NCI-H345 treated with DMSO at 0.1 percent for 48 hours (cell line): ENCODE results near the gene ST8SIA1.

Experiments used
- DNase-seq: peaks from one replicate; lab custom pipeline; 2025; ENCODE audit not compliant: unreplicated experiment; lab: John Stamatoyannopoulos, UW

ST8SIA1 gene

DNA sequence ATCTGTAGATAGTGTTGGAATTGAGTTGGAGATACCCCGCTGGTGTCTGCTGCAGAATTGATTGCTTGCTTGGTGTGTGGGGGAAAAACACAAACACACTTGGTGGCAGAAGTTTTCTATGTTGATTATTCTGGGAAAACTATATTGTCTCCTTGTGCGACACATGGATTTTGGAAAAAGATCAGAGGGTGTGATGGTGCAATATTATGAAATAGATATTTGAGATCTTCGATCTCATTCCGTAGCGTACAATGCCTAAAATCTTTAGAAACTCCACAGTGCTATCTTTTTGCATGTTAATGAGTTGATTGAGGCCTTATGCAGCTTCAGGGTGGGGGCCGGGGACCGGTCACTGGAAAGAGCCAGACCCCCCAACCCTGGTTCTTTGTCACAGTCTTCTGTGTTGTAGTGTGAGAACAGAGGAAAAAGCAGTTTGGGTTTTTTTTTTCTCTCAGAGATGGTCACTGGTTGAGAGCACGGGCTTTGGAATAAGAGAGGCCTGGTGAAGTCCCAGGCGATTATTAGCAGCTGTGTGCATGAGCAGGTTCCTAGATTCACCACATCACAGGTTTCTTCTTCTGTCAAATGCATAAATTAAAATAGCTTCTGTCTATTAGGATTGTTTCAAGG, 88.2 kb downstream of the ST8SIA1 start:
- no peak for DNase-seq

DNA sequence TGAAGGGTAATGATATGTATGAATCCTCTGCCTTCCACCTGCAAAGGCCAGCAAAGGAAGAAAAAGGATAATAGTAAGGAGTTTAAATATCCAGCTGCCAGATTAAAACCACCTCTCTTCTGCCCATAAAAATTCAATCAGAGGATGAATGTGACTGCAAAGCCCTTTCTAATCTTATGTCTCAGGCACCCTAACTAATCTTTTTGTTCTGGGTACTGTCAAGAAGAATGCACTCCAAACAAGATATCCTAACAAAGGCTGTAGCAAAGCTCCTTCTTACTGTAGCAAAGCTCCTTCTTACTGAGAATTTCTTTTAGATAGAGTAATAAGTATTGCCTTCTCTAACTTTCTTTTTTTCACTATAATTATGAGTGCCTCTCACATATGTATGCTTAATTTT, 91.8 kb downstream of the ST8SIA1 start:
- no peak for DNase-seq

DNA sequence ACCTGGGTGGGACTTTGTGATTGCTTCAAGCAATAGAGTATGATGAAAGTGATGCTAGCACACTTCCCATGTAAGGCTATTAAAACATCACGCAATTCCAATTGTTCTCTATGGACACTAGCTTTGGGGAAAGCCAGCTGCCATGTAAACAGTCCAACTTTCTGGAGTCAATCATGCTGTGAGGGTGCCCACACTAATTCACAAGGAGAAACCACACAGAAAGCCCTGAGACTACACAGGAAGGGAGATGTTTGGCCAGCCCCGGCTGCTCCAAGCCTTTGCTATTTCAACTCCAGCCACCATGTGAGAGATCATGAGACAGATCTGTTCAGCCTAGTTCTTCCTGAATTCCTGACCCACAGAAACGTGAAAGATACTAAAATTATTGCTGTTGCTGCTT, 96.3 kb downstream of the ST8SIA1 start:
- no peak for DNase-seq

DNA sequence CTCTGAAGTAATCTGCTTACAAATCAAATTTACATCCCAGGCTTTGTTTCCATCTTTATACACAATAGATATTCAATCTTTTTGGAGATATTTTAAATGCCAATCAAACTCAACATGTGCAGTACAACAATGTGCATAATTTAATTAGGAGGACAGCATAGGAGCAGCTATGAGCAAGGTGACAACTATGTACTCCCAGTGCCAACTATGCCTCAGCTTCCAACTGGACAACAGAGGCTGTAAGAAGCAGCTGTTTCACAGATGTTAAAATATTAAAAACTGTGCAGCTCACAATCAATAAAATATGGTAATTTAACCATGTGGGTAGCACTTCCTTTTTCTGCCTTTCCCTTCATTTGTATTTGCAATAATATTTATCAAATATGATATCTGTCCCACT, 99.9 kb downstream of the ST8SIA1 start:
- DNase-seq, result no peak

DNA sequence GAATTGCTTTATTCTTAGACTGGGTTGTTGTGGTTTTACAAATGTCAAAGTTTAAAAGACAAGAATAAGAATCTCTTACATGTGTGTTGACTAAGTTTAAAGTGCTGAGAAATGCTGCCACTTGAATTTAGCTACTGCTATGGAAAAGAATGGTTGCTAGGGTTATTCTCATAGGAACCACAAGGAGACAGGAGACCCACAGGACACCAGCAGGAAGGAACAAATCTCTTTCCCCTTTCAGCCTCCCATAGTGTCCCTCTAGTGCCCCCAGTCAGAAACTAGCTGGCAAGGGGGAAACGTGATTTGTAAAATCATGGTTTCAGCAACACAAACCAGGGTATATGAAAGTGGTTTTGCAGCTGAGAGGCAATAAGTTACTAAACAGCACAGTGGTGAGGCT, 102.7 kb downstream of the ST8SIA1 start:
- DNase-seq, result no peak

DNA sequence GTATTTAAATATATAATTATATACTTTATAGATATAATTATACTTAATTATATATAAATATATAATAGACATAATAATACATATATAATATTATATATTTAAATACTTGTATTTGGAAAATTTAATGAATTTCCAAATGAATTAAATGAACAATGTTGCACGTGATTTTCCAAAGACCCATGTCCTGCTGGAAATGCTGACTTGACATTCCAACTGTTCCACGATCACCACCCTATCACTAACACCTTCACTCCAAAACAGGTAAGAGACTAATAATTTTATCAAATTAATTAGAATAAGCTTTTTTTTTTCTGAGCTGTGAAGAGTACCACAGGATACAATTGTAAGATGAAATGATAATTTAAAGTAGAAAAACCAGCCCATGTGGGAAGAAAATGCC, 103.4 kb downstream of the ST8SIA1 start:
- no peak for DNase-seq

DNA sequence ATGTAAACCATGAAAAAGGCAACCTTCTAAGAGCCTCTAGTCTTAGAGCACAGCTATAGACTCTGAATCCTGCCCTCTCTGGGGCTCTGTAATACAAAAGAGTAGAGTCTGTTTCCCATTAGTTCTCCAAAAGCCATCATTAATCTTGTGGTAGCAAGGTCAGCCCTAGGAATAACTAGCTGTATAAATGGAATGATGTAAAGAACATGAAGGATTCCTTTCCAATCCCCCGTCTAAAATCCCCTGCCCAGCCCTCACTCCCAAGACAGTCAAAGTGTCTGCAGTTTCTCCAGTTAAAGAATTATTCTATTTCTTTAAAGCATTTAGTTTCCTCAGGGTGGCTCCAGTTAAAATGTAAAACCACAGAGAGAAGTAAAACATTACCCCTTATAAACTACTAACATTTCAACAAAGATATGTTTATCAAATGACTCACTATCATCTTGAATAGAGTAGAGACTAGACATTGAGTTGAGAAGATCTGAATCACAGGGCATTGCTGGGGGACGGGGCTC, 104.2 kb downstream of the ST8SIA1 start:
- DNase-seq, result no peak

DNA sequence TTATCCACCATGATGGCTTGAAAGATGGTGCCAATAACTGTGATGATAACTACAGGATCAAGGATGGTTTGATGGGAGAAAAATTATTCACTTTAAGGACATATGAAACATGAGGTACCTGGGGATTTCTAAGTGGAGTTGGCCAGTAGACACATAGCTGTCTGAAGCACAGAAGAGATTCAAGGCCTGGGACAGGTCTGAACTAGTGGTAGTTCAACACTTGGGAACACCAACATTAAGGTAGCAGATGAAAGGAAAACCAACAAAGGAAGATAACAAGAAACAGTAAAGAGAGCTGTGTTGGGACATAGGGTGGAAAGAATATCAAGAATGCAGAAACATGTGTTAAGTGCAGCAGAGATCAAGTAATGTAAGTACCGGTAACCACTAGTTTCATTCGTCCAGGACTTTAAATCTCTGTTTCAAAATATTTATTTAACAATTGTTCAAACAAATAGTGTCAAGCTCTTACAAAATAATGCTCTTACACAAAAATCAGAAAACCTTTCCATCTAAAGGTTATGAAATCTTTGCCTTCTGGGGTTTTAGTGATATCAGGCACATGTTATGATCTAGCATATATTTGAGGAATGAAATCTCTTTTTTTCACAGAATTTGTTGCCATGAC, 104.7 kb downstream of the ST8SIA1 start:
- no peak for DNase-seq

DNA sequence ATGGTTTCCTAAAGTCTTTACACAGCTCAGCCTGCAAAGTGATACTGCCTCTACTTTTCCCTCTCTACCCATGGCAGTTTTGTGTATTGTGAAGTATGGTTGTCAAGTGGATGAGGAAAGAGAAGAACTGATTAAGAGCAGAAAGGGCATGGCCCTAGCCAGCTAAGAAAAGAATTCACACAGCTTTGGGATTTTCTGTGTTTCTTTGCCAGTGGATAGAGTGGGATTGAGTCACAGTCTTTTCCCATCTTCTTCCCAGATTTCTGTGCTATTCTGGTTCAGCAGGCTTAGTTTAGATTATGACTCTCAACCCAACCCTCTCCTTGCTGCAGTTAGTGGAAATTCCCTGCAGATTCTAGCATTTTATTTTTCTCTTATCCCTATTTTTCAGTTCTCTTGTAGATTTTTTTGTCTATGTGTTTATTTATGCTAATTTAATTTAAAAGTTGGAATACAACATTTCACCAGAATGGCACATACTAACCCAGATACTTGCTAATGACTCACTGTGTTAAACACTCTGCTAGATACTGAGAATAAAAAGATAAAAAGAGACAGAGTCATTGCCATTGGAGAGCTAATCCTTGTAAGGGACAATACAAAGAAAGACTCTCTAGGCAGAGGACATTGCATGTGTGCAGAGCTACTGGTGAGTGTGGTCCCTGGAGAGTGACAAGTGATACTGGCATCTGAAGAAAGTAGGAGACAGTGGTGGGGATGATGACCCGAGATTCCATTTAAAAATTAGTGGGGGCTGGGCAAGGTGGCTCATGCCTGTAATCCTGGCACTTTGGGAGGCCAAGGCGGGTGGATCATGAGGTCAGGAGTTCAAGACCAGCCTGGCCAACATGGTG, 106.3 kb downstream of the ST8SIA1 start:
- DNase-seq, result no peak

DNA sequence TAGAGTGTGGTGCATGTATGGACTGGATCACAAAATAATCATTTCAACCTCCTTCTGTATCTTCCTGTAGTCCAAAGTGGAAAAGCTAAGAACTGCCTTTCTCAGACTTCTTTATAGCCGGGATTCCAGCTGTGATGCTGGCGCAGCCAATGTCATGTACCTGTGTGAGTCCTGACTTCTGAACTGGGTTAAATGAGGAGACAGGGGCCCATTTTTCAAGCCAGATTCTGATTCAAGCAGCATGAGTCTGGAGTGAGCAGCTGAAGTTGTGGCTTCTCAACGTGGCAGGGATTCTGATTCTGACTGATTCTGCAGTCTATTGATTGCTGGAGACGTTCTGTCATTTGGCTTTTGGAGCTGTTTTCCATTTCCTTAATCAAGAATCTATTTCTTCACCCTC, 111.2 kb downstream of the ST8SIA1 start:
- no peak for DNase-seq

DNA sequence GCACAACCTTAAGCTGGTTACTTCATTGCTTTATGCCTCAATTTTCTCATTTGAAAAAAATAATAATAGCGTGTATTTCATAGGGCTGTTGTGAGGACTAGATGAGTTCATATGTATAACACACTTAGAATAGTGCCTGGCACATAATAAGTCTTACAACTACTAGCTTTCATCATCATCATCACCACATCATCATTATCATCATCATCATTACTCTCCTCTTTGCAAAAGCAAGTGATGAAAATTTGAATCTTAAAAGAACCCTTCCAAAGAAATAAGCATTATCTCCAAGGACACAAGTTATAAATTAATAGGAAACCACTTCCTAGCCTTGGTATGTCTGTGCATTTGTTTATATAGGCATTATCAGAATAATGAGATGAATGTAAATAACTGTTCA, 117.0 kb downstream of the ST8SIA1 start:
- no peak for DNase-seq

DNA sequence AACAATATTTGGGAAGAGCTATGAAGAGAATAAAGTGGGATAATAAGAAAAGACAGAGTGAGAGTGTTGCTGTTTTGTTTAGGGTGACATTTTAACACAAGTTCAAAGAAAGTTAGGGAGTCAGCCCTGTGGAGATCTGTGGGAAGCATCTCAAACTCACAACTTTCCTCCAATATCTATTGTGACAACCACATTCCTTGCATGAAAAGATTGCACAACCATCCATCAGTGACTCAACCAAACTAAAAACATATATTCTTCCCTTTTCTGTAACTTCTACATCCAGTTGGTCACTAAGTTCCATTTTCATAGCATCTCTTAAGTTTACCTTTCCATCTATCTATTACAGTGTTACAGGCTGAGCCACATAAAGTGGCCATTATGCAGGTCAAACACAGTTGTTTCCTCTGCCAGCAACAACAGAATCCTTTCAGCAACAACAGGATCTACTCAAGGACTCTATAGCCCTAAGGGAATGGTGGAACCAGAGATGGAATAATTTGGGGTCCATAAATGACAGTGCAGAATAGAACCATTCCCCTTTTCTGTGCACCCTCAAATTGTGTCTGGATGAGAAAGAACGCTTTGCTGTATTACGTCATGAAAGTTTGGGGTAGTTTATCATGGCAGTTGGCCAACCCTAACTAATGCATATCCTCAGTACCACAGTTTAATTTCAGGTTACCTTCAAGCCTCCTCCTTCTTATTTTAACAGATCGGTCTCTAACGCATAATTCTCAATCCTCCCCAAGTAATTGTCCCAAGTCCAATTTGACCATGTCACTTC, 118.8 kb downstream of the ST8SIA1 start:
- DNase-seq, result no peak

DNA sequence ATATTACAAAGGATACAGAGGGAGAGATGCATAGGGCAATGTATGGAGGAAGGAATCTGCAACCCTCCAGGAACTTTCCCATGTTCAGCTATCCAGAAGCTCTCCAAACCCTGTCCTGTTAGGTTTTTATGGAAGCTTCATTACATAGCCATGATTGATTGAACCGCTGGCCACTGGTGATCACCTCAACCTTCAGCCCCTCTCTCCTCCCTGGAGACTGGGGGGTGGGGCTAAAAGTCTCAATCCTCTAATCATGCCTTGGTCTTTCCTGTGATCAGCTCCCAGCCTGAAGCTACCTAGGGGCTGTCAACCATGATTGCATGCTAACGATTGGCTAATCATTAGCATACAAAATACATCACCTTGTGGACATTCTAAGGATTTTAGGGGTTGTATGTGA, 123.4 kb downstream of the ST8SIA1 start:
- DNase-seq, result no peak

DNA sequence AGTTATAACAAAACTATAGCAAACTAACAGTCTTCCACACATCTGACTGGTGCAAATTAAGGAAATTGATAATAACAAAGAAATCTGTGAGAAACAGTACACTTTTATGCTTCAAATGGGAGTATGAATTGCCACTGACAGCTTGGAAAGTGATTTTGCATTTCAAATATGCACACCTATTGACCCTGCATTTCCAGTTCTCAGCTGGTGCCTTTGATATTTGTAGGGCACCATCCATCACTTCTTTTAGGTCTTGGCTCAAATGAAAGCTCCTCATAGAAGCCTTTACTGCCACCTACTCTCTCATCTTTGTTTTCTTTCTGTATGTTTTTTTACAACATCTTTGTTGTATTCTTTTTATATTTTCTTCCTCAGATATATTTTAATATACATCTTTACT, 125.1 kb downstream of the ST8SIA1 start:
- no peak for DNase-seq

DNA sequence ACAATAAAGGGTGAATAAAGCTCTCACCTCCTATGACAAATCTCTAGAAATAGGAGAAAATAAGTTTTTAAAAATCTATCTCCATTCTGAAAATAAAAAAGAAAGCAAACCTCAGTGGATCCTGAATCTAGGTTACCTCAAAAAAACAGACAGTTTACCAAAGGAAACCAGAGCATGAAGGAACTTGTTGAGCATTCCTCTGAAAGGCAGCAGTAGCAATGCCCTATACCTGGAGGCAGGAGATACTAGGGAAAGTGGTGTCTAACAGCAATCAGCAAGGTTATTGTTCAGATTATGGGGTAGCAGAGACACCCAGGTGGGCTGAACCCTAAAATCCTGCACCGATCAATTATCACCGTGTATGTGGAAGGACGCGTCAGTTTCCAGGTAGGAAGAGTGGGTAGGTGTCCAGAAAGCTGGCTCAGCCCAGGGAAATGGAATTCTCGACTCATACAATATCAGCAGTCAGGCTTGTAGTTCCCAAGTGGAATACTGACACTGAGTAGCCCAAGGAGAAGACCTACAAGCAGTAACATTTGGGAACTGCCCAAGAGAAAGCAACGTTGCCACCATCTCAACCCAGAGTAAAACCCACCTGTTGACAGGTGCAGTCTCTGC, 128.3 kb downstream of the ST8SIA1 start:
- DNase-seq, result no peak

DNA sequence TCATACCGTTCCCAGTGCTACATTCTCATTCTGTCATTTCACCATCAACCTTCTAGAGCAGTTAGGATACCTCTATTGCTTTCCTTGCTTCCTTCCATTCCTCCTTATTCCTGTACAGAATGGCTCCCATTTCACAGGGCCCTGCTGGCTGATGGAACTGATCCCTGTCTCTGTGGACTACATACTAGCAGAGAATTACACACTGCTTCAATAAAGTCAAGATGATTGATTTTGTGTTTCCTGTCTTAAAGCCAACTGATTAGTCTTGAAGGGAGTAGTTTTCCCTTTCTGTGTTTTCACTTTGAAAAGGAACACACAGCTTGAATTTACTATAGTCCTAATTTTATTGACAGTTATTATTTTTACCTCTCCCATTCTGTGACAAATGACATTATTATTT, 130.1 kb downstream of the ST8SIA1 start:
- no peak for DNase-seq

DNA sequence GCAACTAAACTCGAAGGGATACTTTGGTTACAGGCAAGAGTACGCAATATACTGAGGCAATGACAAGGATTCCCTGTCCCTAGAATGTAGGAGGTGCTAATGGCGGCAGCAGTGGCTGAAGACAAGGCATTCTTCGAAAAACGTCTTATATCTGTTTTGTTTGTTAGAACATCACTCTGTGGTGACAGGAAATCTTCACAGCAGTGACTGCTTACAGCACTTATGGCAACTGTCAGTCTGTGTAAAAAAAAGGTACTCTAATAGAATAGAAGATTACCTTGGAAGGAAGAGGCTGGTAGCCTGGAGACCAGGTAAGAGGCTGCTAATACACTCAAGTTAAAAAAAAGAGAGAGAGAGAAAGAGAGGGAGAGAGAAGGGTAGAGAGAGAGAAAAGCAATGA, 131.7 kb downstream of the ST8SIA1 start:
- DNase-seq, result no peak

DNA sequence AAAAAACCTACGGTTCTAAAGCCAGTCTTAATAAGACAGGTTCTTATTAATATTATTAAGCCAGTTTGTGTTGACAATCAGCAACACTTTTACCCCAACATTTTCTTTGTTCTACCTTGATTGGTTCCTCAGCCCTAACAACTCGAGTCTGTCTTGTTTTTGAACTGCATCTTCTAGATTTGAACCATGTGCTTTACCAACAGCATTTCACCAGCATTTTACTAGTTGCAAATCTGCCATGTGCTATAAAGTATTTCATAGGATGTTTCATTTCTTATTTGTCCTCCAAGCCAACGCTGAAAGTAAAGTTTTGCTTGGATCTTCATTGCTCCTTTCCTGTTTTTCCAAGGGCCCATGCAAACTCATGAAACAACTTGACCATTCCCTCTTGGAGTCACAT, 133.4 kb downstream of the ST8SIA1 start:
- DNase-seq, result no peak

DNA sequence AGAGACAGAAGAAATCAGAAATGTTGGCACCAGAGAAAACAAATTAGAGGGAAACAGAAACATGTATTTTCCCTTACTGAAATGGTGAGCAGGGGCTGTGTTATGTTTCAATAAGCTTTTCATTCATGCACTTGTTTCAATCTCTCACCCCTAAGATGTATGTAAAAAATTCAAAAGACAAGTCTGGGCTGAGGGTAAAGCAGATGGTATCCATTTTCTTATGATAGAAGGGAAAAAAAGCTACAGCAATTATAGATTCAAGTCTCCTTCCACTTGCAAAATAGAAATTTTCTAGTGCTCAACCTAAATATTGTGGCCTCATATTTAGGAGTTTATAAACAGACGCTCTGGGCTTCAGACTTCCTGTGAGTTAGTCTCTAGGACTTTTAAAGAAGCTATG, 138.3 kb downstream of the ST8SIA1 start:
- no peak for DNase-seq

DNA sequence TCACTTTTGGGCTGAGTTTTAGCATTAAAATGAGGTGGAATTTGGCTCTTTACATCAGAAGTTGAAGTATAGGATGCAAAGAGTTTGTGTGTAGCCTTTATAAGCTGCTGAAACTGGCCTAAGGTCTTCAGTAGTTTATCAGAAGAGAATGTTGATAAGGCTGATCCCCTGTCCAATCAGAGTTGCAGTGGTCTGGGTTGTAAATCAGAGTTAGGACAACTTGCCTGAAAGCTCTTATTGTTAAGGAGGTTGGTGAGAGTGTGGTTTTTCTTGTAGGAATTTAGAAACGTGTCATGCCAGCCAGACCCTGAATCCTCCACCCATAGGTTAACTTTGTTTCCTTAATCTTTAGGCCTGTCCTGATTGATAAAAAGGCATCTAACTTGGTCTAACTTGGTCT, 143.5 kb downstream of the ST8SIA1 start:
- DNase-seq, result no peak

DNA sequence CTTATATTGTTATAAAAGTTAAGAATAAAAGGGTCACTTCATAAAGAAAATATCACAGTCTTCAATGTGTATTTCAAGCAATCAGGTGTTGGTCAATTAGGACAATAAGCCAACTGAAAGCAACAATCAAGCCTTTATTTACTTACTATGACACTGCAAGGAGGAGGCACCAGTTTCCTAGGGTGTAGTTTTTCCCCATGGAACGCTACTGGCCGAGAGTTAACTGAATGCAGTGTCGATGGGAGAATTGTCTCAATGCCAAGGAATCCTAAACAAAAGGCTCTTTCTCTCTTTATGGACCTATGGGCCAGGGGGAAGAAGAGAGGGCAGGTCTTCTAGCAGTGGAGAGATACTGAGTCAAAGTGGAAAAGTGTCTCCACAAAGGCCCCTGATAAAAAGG, 146.1 kb downstream of the ST8SIA1 start:
- DNase-seq, result no peak
